Tracheal epithelial cell (primary cell): ENCODE data around the gene SLC39A9. TPM values are rescaled to one million over a fixed set of nuclear protein-coding genes. Genes with fewer than 3 reads are reported as not detected.

Experiments used
- total RNA-seq: library from RNA; depleted of rRNA; stranded (reverse); fragments of >200 nt; gene quantifications from 2 replicates; pipeline ENCODE4 v1.2.1, GENCODE V29; 2014

Gene SLC39A9, protein sequence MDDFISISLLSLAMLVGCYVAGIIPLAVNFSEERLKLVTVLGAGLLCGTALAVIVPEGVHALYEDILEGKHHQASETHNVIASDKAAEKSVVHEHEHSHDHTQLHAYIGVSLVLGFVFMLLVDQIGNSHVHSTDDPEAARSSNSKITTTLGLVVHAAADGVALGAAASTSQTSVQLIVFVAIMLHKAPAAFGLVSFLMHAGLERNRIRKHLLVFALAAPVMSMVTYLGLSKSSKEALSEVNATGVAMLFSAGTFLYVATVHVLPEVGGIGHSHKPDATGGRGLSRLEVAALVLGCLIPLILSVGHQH
- total RNA-seq: 119 and 159 TPM in 2 replicates

DNA sequence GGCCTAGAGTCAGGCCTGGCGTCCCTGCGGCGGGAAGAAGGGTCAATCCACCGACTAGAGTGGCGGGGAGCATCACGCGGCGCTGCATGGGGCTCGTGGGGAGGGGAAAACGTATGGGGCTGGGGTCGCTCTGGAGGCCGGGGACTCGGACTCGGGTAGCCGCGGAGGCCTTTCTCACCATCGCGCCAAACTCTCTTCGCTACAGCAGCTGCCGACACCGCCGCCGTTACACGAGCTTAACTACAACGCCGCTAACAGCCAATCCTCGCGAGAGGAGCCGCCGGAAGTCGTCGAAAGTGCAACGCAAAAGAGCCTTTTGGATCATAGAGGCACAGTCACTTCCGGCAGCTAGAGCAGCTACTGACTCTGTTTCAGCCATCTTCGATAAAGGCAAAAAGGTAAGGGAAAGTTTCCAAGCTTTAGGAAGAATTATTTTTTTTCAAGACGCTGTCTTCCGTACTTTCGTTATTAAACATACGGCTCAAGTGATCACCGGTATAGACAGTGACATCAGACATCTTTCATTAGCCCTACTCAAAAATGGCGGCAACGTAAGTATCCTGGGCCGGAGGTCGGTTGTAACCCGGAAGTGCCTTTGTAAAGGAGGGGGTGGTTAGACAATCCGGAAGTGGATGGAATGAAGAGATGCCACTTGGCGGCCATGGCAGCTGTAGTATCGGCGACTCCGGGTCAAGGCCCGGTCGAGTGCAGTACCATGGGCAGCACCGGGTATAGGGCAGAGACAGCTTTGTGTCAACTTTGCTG, at the start of gene SLC39A9, which contains the start of gene ERH:
TSS of gene SLC39A9 (plus strand) at position 640 of the 765 bp plus-strand sequence. CDS start 678 bp downstream, outside the sequence.
TSS of gene ERH (minus strand) at position 247 of the 765 bp plus-strand sequence. CDS start at position 181, 66 bp downstream.

DNA sequence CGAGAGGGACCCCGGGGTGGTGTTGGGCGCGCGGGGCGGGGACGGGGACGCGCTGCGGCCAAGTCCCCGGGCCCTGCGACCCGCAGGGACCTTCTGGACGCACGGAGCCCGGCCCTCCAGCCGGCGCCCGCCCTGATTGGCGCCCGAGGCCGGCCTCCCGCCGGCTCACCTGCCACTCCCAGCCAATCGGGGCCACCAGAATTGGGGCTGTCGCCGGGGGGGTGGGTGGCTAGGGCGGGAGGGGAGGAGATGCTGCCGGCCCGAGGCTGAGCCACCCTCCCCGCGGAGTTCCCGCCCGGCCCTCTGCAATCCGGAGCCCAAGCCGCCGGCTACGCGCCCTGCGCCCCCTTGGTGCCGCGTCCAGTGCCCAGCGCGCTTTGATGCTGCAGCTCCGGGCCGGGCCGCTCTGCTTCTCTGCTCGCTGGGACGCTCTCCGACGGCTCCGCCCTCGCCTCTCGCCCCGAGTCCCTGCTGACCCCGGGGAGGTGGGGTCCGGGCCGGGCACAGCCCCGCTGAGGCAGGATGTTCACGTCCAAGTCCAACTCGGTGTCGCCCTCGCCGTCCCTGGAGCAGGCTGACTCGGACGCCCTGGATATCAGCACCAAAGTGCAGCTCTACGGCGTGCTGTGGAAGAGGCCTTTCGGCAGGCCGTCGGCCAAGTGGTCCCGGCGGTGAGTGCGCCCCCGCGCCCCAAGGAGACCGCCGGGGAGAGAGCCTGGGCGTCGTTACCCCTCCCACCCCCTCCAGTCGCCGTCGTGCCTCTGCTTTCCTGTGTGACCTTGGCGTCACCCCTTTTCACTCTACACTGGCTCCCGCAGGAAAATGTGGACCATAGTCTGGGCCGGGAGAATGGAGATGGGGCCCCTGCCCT, 86.2 kb downstream of the SLC39A9 start, which contains the start of gene PLEKHD1:
TSS of gene PLEKHD1 (plus strand) at position 285 of the 871 bp plus-strand sequence. CDS start at position 523, 238 bp downstream.

Other genes starting within 250 kb of the SLC39A9 start
- gene DCAF5, start 245.6 kb upstream of the SLC39A9 start, total RNA-seq: 8.4 and 11.1 TPM in 2 replicates
- gene EXD2, start 207.2 kb upstream of the SLC39A9 start, total RNA-seq: 18.6 and 22.2 TPM in 2 replicates
- not detected in 2 replicates for gene GALNT16, start 138.5 kb upstream of the SLC39A9 start, total RNA-seq
- 86.3 and 99.5 TPM in 2 replicates for gene ERH, start 393 bp upstream of the SLC39A9 start, total RNA-seq
- under 0.01 TPM in 2 replicates for gene PLEKHD1, start 86.0 kb downstream of the SLC39A9 start, total RNA-seq
- gene CCDC177, start 176.2 kb downstream of the SLC39A9 start, total RNA-seq: not detected in 2 replicates
- gene SUSD6, start 212.9 kb downstream of the SLC39A9 start, total RNA-seq: 6.8 and 20.5 TPM in 2 replicates